Transverse colon (tissue), 4 donors: ENCODE results near the gene ANKRD50.

Experiments
- CTCF ChIP-seq, 5 experiments: fragments of 200-600 bp in 3 of 5; fragments of 450-650 bp in 2 of 5; sonication (generic) in 3 of 5; IDR thresholded peaks; 1 replicate in 2 of 5; 2 replicates in 3 of 5; pipeline ENCODE4 v1.5.1; 2016 to 2017; ENCODE audit warnings: antibody characterized with exemption in 5 of 5, inconsistent platforms in 3 of 5, mild to moderate bottlenecking in 2 of 5, moderate library complexity in 1 of 5
- POLR2A ChIP-seq: fragments of 450-650 bp; IDR thresholded peaks from one replicate; pipeline ENCODE4 v1.6.1; 2016; ENCODE audit warnings: antibody characterized with exemption, mild to moderate bottlenecking, moderate library complexity
- POLR2AphosphoS5 ChIP-seq, 3 donors: sonication (generic); formaldehyde crosslinking; IDR thresholded peaks; one replicate each; pipeline ENCODE4 v1.6.1; 2016; ENCODE audit warnings: antibody characterized with exemption in 3 of 3

GRCh38 chr4:124640022-124640730 is 72.4 kb downstream of the ANKRD50 start:
- no peak for TF ChIP-seq POLR2AphosphoS5 (IDR thresholded peaks at IDR 0.05)
- no peak for TF ChIP-seq CTCF (IDR thresholded peaks at IDR 0.05)
- TF ChIP-seq POLR2A = no peak
